SK-N-SH (cell line): Measurements from ENCODE around the gene RHEBL1. TPM values are rescaled to one million over a fixed set of nuclear protein-coding genes. Genes with fewer than 3 reads are reported as not detected.

Source experiments
- CTCF ChIA-PET: fragments of 300-600, 350-600 bp; formaldehyde crosslinking; extraction: SDS; loops from one replicate; lab custom pipeline; 2021; lab: Yijun Ruan, JAX
- POLR2A ChIA-PET: fragments of 350-600 bp; sonication (Branson Sonifier 250); formaldehyde crosslinking; extraction: SDS; loops from one replicate; lab custom pipeline; 2020; ENCODE audit warnings: antibody characterized with exemption, inconsistent platforms; lab: Yijun Ruan, JAX
- DNase-seq: peaks from one replicate; pipeline ENCODE4 v3.0.0; 2012
- H2AFZ ChIP-seq: fragments of 200-600 bp; sonication (generic); 2 replicates; pipeline ENCODE4 v1.8.1; 2016; ENCODE audit warnings: antibody characterized with exemption, mild to moderate bottlenecking, low read depth
- H3F3A ChIP-seq: fragments of 200-600 bp; sonication (generic); replicated peaks from 2 replicates; pipeline ENCODE3; 2016; ENCODE audit warnings: antibody characterized with exemption, mild to moderate bottlenecking; ENCODE audit not compliant: insufficient read depth
- H3K27ac ChIP-seq, 2 experiments: fragments of 200-500 bp in 1 of 2; fragments of 200-600 bp in 1 of 2; sonication (Bioruptor generic) in 1 of 2; sonication (generic), shearing (Covaris generic) in 1 of 2; 2 replicates each; pipeline versions ENCODE4 v1.5.1 to v1.6.1; 2014 to 2016; ENCODE audit warnings: low read depth in 2 of 2, inconsistent platforms in 1 of 2, low read length in 1 of 2, mild to moderate bottlenecking in 1 of 2, mixed read lengths in 1 of 2
- H3K27me3 ChIP-seq: fragments of 200-600 bp; sonication (generic), shearing (Covaris generic); 2 replicates; pipeline ENCODE4 v1.6.1; 2016; ENCODE audit warnings: mixed run types; ENCODE audit not compliant: insufficient read depth
- H3K36me3 ChIP-seq, 2 experiments: fragments of 200-500 bp in 1 of 2; fragments of 200-600 bp in 1 of 2; sonication (Bioruptor generic) in 1 of 2; sonication (generic) in 1 of 2; replicated peaks in 1 of 2; 2 replicates each; pipeline versions ENCODE3 to v1.5.1; 2014 to 2016; ENCODE audit warnings: low read length in 1 of 2, mild to moderate bottlenecking in 1 of 2; ENCODE audit not compliant: insufficient read depth in 2 of 2, control insufficient read depth in 1 of 2
- H3K4me1 ChIP-seq, 2 experiments: fragments of 200-500 bp in 1 of 2; fragments of 200-600 bp in 1 of 2; sonication (Bioruptor generic) in 1 of 2; sonication (generic), shearing (Covaris generic) in 1 of 2; 2 replicates each; pipeline versions ENCODE4 v1.5.1 to v1.6.1; 2014 to 2016; ENCODE audit warnings: low read depth in 1 of 2, low read length in 1 of 2, mixed run types in 1 of 2; ENCODE audit not compliant: insufficient read depth in 2 of 2, control insufficient read depth in 1 of 2
- H3K4me2 ChIP-seq: fragments of 200-600 bp; sonication (generic), shearing (Covaris generic); 2 replicates; pipeline ENCODE4 v1.6.1; 2017; ENCODE audit warnings: mixed run types
- H3K4me3 ChIP-seq, 2 experiments: fragments of 200-500 bp in 1 of 2; fragments of 200-600 bp in 1 of 2; sonication (Bioruptor generic) in 1 of 2; sonication (generic), shearing (Covaris generic) in 1 of 2; 2 replicates each; pipeline versions ENCODE4 v1.5.1 to v1.8.1; 2014 to 2016; ENCODE audit warnings: low read depth in 2 of 2, inconsistent platforms in 1 of 2, low read length in 1 of 2, mild to moderate bottlenecking in 1 of 2, mixed read lengths in 1 of 2, moderate library complexity in 1 of 2
- H3K79me2 ChIP-seq: fragments of 200-600 bp; sonication (generic); 2 replicates; pipeline ENCODE4 v1.8.1; 2017; ENCODE audit warnings: mild to moderate bottlenecking; ENCODE audit not compliant: insufficient read depth
- H3K9ac ChIP-seq: fragments of 200-600 bp; sonication (generic); 2 replicates; pipeline ENCODE4 v1.6.1; 2017; ENCODE audit warnings: mixed run types
- H3K9me2 ChIP-seq: fragments of 200-600 bp; sonication (generic); 2 replicates; pipeline ENCODE4 v1.6.1; 2017; ENCODE audit warnings: mixed run types
- H3K9me3 ChIP-seq: fragments of 200-600 bp; sonication (generic); 2 replicates; pipeline ENCODE4 v1.6.1; 2017; ENCODE audit warnings: mixed run types, mild to moderate bottlenecking, moderate library complexity
- H4K20me1 ChIP-seq: fragments of 200-600 bp; sonication (generic); 2 replicates; pipeline ENCODE4 v1.6.1; 2017; ENCODE audit warnings: mild to moderate bottlenecking, mixed run types; ENCODE audit not compliant: insufficient read depth
- EP300 ChIP-seq, 2 experiments: IDR thresholded peaks; 2 replicates each; pipeline versions ENCODE4 v1.4.0 to v1.6.1; 2012; ENCODE audit warnings: borderline replicate concordance in 1 of 2, low read depth in 1 of 2, low read length in 1 of 2
- FOSL2 ChIP-seq: IDR thresholded peaks from 2 replicates; pipeline ENCODE4 v1.4.0; 2012; ENCODE audit warnings: low read depth, mild to moderate bottlenecking, moderate library complexity, borderline replicate concordance
- FOXM1 ChIP-seq: IDR thresholded peaks from 2 replicates; pipeline ENCODE4 v1.4.0; 2012; ENCODE audit warnings: low read depth, mild to moderate bottlenecking
- GABPA ChIP-seq: IDR thresholded peaks from 2 replicates; pipeline ENCODE4 v1.4.0; 2012; ENCODE audit warnings: low read depth, mild to moderate bottlenecking
- JUND ChIP-seq: IDR thresholded peaks from 2 replicates; pipeline ENCODE4 v1.4.0; 2012
- MEF2A ChIP-seq: IDR thresholded peaks from 2 replicates; pipeline ENCODE4 v1.4.0; 2012; ENCODE audit warnings: low read depth, borderline replicate concordance
- REST ChIP-seq: IDR thresholded peaks from 2 replicates; pipeline ENCODE4 v1.6.1; 2012; ENCODE audit warnings: mild to moderate bottlenecking, low read depth, low read length, moderate library complexity
- RXRA ChIP-seq: IDR thresholded peaks from 2 replicates; pipeline ENCODE4 v1.4.0; 2012; ENCODE audit warnings: low read depth, mild to moderate bottlenecking, borderline replicate concordance
- SMC3 ChIP-seq: IDR thresholded peaks from 2 replicates; pipeline ENCODE4 v1.6.1; 2012; ENCODE audit warnings: low read depth, low read length, improper control_type of control experiment
- YY1 ChIP-seq: IDR thresholded peaks from 2 replicates; pipeline ENCODE4 v1.4.0; 2012; ENCODE audit warnings: low read depth, mild to moderate bottlenecking
- WGBS: methylation state at CpG from one replicate; pipeline ENCODE4 v1.1.6; 2017; ENCODE audit warnings: low lambda C conversion rate; 5-methylcytosine and 5-hydroxymethylcytosine counted together
- polyA plus RNA-seq, 3 experiments: library from polyadenylated mRNA; depleted of rRNA; stranded (reverse); fragments of >200 nt; gene quantifications; 2 replicates each; pipeline ENCODE4 v1.2.3, GENCODE V29; 2012

RHEBL1 gene
- polyA plus RNA-seq, 1 of the 3 experiments (the other 2 are of a cell fraction), result 2.2 TPM

- TF ChIP-seq YY1, result no peak
- TF ChIP-seq MEF2A, result no peak
- no peak for TF ChIP-seq REST
- no peak for TF ChIP-seq GABPA
- no peak for TF ChIP-seq FOSL2
- no peak for TF ChIP-seq EP300 (IDR thresholded peaks at IDR 0.05; ENCODE audit: borderline replicate concordance in 1 of 2, low read depth in 1 of 2, low read length in 1 of 2)
- no peak for TF ChIP-seq JUND
- TF ChIP-seq SMC3, result no peak
- TF ChIP-seq FOXM1, result no peak
- ChIA-PET POLR2A (no interaction called here), CTCF (interaction anchor here (0.6 to 1.1 kb wide), 2 partner anchors 17 to 38 kb away, joined by 3 read pairs; no protein-coding TSS in a partner anchor)
- DNase-seq, result no peak
- no peaks in the 10 kb centered on the region for H3K79me2 ChIP-seq
- no peaks in the 10 kb centered on the region for H4K20me1 ChIP-seq
- no peaks in the 10 kb centered on the region for H3K27me3 ChIP-seq
- peaks cover 48 to 89% of the 10 kb centered on the region in 2 experiments for H3K36me3 ChIP-seq
- no peak overlapping the region for H3K4me2 ChIP-seq
- H3K9me3 ChIP-seq, result no peaks in the 10 kb centered on the region
- H3F3A ChIP-seq, result peaks cover 18% of the 10 kb centered on the region
- no peaks in the 10 kb centered on the region for H3K9me2 ChIP-seq
- over 99% methylated on average over 13 of the region's 21 CpGs for WGBS
- H3K4me3 ChIP-seq, result no peak overlapping the region
- no peak overlapping the region for H3K27ac ChIP-seq
- H2AFZ ChIP-seq, result no peak overlapping the region
- no peak overlapping the region for H3K9ac ChIP-seq
- H3K4me1 ChIP-seq, result no peaks in the 10 kb centered on the region
These were observed 43.7 kb downstream of the RHEBL1 start for GRCh38 chr12:49026101-49026500.

GRCh38 chr12:49025463-49025862 is 44.3 kb downstream of the RHEBL1 start:
- Histone ChIP-seq H3K4me1 (no peaks in the 10 kb centered on the region), H3K9me2 (no peaks in the 10 kb centered on the region), H4K20me1 (no peaks in the 10 kb centered on the region), H3F3A (peaks cover 18% of the 10 kb centered on the region), H3K36me3 (peaks cover 47 to 84% of the 10 kb centered on the region in 2 experiments), H3K9ac (no peak overlapping the region), H2AFZ (no peak overlapping the region), H3K9me3 (no peaks in the 10 kb centered on the region)
- ChIA-PET CTCF (interaction anchor here (0.6 to 1.1 kb wide), 2 partner anchors 16 to 38 kb away, joined by 3 read pairs; no protein-coding TSS in a partner anchor), POLR2A (no interaction called here)
- WGBS, result 95% methylated on average over 4 of the region's 4 CpGs
- no peak for TF ChIP-seq RXRA
- TF ChIP-seq, all 33 proteins: peak for 0
- Histone ChIP-seq H3K27ac (no peak overlapping the region), H3K4me3 (no peak overlapping the region), H3K27me3 (no peaks in the 10 kb centered on the region), H3K79me2 (no peaks in the 10 kb centered on the region), H3K4me2 (no peak overlapping the region)
- no peak for DNase-seq
